NOMO-1 (cell line): ENCODE data around the gene AP1G2.
"Not testable (repeated sequence)": the region's sequence is repeated elsewhere in the genome, so short reads cannot be mapped to it uniquely, and the experiment has no call there.

Source experiments
- DNase-seq, 2 experiments: peaks; one replicate each; lab custom pipeline; 2025; ENCODE audit not compliant: unreplicated experiment in 2 of 2; lab: John Stamatoyannopoulos, UW

The AP1G2 gene

DNA sequence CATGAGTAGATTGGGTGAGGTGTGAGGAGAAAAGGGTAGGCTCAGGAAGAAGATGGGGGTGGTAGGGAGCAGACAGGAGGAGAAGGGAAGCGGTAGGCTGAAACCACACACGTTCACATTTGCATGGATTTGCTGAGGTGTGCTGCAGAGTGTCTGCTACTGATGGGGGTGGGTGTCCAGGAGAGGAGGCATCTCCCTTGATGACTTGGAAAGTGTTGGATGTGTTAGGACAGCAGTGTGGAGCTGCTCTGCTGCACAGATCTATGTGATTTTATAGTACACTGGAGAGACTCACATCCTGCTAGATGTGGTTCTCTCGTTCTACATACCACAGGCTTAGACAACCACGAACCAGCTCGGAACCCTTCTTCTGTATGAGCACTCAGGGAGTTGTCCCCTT, 25.3 kb downstream of the AP1G2 start:
- DNase-seq = no peak

DNA sequence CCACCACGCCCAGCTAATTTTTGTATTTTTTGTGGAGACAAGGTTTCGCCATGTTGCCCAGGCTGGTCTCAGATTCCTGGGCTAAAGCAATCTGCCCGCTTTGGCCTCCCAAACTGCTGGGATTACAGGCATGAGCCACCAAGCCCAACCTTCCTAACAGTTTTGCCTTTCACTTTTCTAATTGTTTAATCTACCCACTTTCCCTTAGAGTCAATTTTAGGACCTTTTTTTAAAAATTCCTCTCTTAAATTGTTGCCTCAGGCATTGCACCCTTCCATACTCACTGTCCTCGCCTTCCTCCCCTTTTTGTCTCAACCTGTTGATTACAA, 27.5 kb downstream of the AP1G2 start:
- no peak for DNase-seq

- DNase-seq = peak in 1 of 2 experiments; percentile 43
Observed at GRCh38 chr14:23539248-23540140, 28.1 kb downstream of the AP1G2 start.

- DNase-seq = no peak
Observed at GRCh38 chr14:23538785-23539184, 28.8 kb downstream of the AP1G2 start.

DNA sequence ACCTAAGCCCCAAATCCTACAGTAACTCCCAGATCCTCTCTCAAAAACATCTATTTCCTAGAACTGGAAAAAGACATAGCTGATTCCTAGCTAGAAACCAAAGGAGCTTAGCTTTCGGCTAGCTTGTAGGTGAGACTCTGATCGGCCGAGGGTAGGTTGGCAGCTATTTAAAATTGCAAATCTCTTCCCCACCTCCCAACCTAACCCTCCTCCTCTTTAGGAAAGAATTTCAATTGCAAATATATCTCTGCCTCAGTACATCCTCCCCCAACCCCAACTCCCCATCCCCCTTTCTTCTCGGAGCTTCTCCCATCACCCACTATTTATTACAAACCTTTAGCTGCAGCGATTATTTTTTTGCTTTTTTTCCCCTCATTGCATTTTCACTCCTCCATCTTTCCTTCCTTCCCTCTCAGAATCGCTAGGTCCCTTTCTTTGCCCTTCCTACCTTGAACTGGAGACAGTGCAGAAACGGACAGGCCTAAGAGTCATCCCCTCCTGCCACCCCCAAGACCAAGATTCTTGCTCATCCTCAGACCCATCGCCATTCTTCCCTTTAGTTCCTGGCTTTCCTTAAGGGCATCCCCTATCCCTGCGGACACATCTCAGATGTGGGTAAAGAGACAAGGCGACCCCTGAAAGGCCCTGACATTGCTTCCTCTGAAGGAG, 29.4 kb downstream of the AP1G2 start:
- DNase-seq = no peak

DNA sequence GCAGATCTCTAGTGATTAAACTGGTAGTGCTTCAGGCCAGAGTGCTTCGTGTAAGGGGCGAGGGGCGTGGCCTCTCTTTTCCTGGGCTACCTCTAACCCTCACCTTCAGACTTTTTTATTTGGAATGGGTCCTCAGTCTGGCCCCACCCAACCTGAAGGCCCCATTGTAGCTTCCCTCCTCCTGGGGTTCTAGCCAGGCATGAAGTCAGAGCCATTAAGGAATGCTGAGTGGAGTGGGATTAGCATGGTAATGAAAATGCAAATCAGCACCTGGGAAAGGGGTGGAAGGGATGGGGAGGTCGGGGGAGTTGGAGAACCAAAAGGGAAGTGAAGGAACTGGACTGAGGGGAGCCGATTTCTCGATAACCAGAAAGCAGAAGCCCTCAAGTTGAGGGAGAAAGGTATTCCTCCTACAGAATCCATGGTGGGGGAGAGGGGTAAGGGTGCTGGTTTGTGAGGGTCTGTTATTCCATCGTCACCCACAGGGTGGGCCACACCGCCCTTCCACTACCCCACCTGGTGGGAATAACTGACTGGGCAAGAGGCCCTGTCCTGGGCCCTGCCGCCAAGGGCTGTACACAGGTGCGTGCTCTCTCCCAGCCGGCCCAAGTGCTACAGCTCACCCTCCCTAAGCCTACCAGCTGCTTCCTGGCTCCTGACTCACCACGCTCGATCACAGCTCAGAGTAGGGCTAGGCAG, 30.1 kb downstream of the AP1G2 start:
- no peak for DNase-seq

DNA sequence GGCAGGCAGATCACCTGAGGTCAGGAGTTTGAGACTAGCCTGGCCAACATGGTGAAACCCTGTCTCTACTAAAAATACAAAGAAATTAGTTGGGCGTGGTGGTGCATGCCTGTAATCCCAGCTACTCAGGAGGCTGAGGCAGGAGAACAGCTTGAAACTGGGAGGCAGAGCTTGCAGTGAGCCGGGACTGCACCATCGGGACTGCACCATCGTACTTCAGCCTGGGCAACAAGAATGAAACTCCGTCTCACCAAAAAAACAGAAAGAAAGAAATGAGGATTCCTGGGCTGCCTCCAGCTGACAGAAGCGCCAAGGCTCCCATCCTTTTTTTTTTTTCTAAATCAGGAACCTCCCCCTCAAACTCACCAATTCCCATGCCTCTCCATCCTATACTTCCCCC, 30.7 kb downstream of the AP1G2 start:
- DNase-seq = not testable (repeated sequence)

DNA sequence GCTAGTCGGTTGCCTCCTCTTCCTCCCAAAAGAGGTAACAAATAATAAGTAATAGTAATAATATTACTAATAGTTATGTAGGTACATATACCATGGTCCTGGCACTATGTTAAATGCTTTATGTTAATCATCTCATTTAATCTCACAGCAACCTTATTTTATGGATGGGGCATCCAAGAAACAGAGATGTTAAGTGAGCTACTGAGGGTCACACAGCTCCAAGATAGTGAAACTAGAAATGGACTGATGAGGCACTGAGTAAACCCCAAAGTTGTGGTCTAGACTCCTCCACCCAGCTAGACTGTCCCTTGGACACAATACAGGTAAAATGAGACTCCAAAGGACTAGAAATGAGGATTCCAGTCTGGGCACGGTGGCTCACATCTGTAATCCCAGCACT, 31.1 kb downstream of the AP1G2 start:
- DNase-seq = no peak

- no peak for DNase-seq
Observed at GRCh38 chr14:23535943-23536342, 31.6 kb downstream of the AP1G2 start.

DNA sequence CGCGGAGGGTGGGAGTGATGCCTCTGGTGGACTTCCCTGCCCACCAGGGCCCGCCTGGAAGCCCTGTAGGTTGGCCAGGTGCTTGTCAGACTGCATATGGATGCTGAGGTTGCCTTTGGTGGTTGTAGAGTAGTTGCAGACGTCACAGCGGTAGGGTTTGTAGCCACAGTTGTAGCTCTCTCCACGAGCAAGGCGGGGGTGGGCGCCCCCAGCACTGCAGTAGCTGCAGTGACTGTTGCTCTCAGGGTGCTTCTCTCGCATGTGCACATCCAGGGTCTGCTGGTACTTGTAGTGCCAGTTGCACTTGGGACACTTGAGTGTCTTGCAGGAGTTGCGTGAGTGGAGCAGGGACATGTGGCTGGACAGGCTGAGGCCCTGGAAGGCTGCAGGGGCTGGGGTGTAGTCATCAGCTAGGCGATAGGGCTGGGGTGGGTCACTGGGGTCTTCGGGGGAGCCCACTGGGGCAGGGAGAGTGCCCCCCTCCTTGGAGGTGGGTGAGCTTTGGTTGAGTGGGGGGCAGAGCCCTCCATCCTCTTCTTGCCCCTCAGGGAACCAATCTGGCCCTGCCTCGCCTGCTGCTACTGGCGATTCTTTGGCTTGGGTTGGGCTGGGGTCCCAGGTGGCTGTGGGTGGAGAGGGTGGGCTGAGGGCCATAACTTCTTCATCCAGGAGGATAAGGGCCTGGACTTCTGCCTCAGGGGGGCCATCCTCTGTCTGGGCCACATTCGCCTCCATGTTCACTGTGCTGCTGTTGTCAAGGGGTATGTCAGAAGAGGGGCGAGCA, 33.7 kb downstream of the AP1G2 start:
- DNase-seq = no peak

DNA sequence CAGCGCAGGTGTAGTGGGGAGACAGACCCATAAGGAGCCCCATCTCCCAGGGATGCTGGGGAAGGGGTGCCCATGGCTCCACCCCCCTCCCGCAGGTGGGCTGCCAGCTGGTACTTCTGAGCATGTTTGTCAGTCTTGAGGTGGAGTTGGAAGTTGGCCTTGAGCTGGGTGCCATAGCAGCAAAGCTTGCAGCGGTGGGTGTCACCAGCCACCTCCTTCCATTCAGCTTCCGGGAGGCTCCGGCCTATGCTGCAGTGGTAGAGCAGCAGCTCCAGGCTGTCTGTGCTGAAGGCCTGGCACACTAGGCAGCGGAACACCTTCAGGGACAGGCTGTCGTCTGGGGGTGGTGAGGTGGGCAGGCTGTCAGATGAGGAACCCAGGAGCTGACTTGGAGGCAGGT, 34.9 kb downstream of the AP1G2 start:
- DNase-seq = no peak

GRCh38 chr14:23531391-23531790, 36.2 kb downstream of the AP1G2 start:
- no peak for DNase-seq

DNA sequence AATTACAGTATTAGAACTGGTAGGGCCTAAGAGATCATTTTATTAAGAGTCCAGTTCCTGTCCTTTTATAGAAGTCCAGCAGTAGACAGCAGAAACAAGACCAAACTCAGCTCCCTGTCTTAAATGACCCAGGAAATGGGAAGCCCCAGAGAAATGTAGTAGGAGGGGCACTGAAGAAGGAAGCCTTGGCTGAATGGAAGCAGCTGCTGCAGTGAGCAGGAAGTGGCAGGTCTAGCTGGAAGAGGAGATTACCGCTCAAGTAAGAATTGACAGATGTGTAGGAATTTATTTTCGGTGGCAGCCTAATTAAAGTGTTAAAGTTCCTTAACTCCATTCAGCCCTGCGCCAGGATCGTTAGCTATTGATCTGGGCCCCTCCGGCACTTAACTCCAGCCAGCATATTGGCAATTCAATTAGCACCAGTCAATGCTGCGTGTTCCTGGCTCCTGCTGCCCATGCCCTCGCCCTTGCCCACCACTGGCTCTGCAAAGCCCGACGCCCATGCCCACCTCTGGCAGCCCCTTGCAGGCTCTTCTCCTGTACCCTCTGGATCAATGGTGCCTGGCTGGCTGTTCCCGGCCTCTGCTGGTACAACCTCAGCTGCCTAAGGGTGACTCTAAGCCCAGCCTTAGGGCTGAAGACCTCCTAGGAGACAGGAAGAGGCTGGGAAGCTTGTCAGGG, 37.1 kb downstream of the AP1G2 start:
- peak in 1 of 2 experiments; percentile 6 for DNase-seq

GRCh38 chr14:23529016-23529415, 38.6 kb downstream of the AP1G2 start:
- DNase-seq = no peak

GRCh38 chr14:23528555-23528954, 39.0 kb downstream of the AP1G2 start:
- DNase-seq = no peak

DNA sequence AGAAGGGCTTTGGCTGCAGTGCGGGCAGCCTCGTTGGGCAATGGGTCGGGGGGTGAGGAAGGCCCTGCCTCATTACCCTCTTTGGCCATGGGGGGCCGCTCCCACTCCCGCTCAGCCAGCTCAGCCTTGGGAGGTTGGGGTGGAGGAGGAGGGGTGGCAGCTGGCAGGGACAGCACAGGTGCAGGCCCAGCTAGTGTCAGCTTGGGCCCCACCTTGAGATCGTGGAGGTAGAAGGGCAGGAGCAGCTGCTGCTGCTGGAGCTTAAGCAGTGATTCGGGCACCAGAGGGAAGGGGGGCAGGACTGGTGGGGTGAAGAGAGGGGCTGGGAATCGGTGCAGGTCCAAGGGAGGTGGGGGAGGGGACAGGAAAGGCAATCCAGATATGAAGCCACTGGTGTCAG, 42.0 kb downstream of the AP1G2 start:
- no peak for DNase-seq

GRCh38 chr14:23524954-23525353, 42.6 kb downstream of the AP1G2 start:
- DNase-seq = no peak

DNA sequence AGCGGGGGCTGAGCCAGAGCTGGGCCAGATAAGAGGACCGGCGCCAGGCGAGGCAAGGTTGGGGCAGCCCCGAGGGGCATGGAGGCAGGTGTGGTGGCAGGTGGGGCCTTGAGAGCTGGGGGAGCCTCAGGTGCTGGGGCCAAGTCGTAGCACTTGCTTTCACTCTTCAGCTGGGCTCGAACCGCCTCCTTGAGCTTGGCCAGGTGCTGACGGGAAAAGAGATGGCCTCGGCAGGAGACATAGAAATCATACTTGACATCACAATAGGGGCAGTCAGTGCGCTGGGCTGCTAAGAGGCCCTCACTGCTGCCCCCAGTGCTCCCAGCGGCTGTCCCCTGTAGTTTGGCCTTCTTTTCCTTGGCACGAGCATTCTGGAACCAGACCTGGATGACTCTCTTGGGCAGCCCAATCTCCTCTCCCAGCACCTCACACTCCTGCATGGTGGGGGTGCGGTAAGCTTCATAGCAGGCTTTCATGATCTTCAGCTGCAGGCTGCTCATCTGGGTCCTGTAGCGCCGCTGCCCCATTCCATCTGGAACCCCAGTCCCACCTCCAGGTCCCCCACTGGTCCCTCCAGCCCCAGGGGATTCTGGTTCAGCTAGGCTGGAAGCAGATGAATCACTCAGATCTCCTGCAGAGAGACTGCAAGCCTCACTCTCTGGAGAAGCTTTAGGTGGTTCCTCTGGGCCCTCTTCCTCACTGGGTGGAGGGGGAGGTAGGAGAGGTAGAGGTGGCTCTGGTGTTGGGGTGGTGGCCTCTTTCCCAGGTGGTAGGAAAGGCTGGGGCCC, 44.2 kb downstream of the AP1G2 start:
- DNase-seq = no peak

GRCh38 chr14:23522643-23523198, 44.9 kb downstream of the AP1G2 start:
- DNase-seq = no peak
